ENCODE measurements around the gene NINJ2. TPM values are rescaled to one million over a fixed set of nuclear protein-coding genes. Genes with fewer than 3 reads are reported as not detected.

The NINJ2 gene
- polyA plus RNA-seq, 2 of the 4 experiments (the other 2 are of a cell fraction), result 0.76 to 1.2 TPM

- H3K4me2 ChIP-seq, result no peak overlapping the region
- ATAC-seq, result no peak
- H3K4me1 ChIP-seq, result peaks cover 41% of the 10 kb centered on the region
- ChIA-PET CTCF (interaction anchor here (0.9 to 4.0 kb wide), 5 partner anchors 21 to 104 kb away, joined by 3 to 24 read pairs (median 4); partner anchors contain the start of gene WNK1), POLR2A (interaction anchor here (1.1 kb wide), 1 partner anchor 105 kb away, joined by 3 read pairs; the partner anchor contains the start of gene WNK1)
- FAIRE-seq, result no peak
- no peak overlapping the region for H3K4me3 ChIP-seq
- WGBS (ENCODE audit: missing lambda C conversion rate), result 75% methylated on average over 7 of the region's 7 CpGs
- no peak for DNase-seq (ENCODE audit: low read depth in 1 of 2, low spot score in 1 of 2)
- 0 out of 3 replicates have a peak, but pooled peaks cover 2% of the 10 kb centered on the region for H3K9me3 ChIP-seq
- H3K27ac ChIP-seq, result peak overlapping the region; percentile 98; a peak in 2 of 6 replicates
- TF ChIP-seq CHD4 (IDR thresholded peaks at IDR 0.05; ENCODE audit: borderline replicate concordance), result no peak
- TF ChIP-seq GATA3 (IDR thresholded peaks at IDR 0.05; ENCODE audit: borderline replicate concordance), result no peak
- TF ChIP-seq USF2 (IDR thresholded peaks at IDR 0.05), result no peak
Measured at GRCh38 chr12:647385-648085, 15.7 kb downstream of the NINJ2 start.

GRCh38 chr12:646442-647384, 16.5 kb downstream of the NINJ2 start:
- ChIA-PET POLR2A (interaction anchor here (0.8 to 1.1 kb wide), 2 partner anchors 15 to 106 kb away, joined by 3 read pairs; partner anchors contain the start of gene WNK1), CTCF (interaction anchor here (0.9 to 4.0 kb wide), 5 partner anchors 22 to 104 kb away, joined by 3 to 24 read pairs (median 4); partner anchors contain the start of gene WNK1)
- Histone ChIP-seq H3K4me3 (no peak overlapping the region), H3K4me1 (peaks cover 46% of the 10 kb centered on the region), H3K27ac (peak overlapping the region; percentile 98), H3K9me3 (0 out of 3 replicates have a peak, but pooled peaks cover 2% of the 10 kb centered on the region), H3K4me2 (peak overlapping the region; percentile 48; the same call in 2 of the 3 replicates)
- no peak for FAIRE-seq
- peak in 1 of 2 experiments; percentile 58 for DNase-seq (ENCODE audit: low read depth in 1 of 2, low spot score in 1 of 2)
- ATAC-seq, result peak in 1 of 2 experiments; percentile 47; a peak in 3 of 6 replicates
- 63% methylated on average over 14 of the region's 14 CpGs for WGBS (ENCODE audit: missing lambda C conversion rate)
- TF ChIP-seq ZSCAN20 (CRISPR knock-in tag; IDR thresholded peaks at IDR 0.05) (no peak), NFE2L2 (conservative IDR thresholded peaks at IDR 0.05; ENCODE audit: low read length) (no peak), BCL3 (IDR thresholded peaks at IDR 0.05) (no peak)

GRCh38 chr12:645563-646071, 17.6 kb downstream of the NINJ2 start:
- H3K4me3 ChIP-seq, result no peak overlapping the region
- peak overlapping the region; percentile 48 for H3K4me2 ChIP-seq
- ChIA-PET CTCF (interaction anchor here (0.7 to 4.0 kb wide), 7 partner anchors 27 to 105 kb away, joined by 3 to 24 read pairs (median 5); partner anchors contain the start of gene WNK1), POLR2A (interaction anchor here (0.6 kb wide), 1 partner anchor 97 kb away, joined by 3 read pairs; no protein-coding TSS in a partner anchor)
- FAIRE-seq (no peak), ATAC-seq (peak in 1 of 2 experiments; percentile 43; a peak in 3 of 6 replicates), DNase-seq (ENCODE audit: low read depth in 1 of 2, low spot score in 1 of 2) (peak in 1 of 2 experiments; percentile 75)
- peaks cover 46% of the 10 kb centered on the region for H3K4me1 ChIP-seq
- H3K27ac ChIP-seq, result peak overlapping the region; percentile 98
- H3K9me3 ChIP-seq, result no peaks in the 10 kb centered on the region
- WGBS (ENCODE audit: missing lambda C conversion rate), result 45% methylated on average over 8 of the region's 8 CpGs
- TF ChIP-seq ATOH8 (CRISPR knock-in tag; IDR thresholded peaks at IDR 0.05; ENCODE audit: low read depth) (peak; percentile 83), SREBF2 (IDR thresholded peaks at IDR 0.05) (no peak), ZNF302 (CRISPR knock-in tag; IDR thresholded peaks at IDR 0.05) (peak; percentile 52; the same call in 1 of the 2 replicates), RAD21 (conservative IDR thresholded peaks at IDR 0.05 in 1 of 2, IDR thresholded peaks at IDR 0.05 in 1 of 2) (no peak; a peak in 1 of 5 replicates), BHLHE40 (IDR thresholded peaks at IDR 0.05; ENCODE audit: low read depth, low read length) (no peak), RNF2 (IDR thresholded peaks at IDR 0.05; ENCODE audit: borderline replicate concordance, low read depth) (no peak), REST (IDR thresholded peaks at IDR 0.05) (no peak), CTCF (IDR thresholded peaks at IDR 0.05) (no peak), HOXA7 (CRISPR knock-in tag; IDR thresholded peaks at IDR 0.05) (no peak), CHD4 (IDR thresholded peaks at IDR 0.05; ENCODE audit: borderline replicate concordance) (no peak), RARB (CRISPR knock-in tag; IDR thresholded peaks at IDR 0.05) (no peak), HES2 (IDR thresholded peaks at IDR 0.05) (no peak), NFE2L2 (conservative IDR thresholded peaks at IDR 0.05; ENCODE audit: low read length) (peak; percentile 87), ZSCAN20 (CRISPR knock-in tag; IDR thresholded peaks at IDR 0.05) (0 out of 2 replicates have a peak, but pooled peaks have one; percentile 74), RFX5 (IDR thresholded peaks at IDR 0.05) (no peak)

All from A549 (cell line).